BE2C (cell line): ENCODE measurements around the gene CASP12. TPM values are rescaled to one million over a fixed set of nuclear protein-coding genes. Genes with fewer than 3 reads are reported as not detected.
"Not testable (repeated sequence)": the region's sequence is repeated elsewhere in the genome, so short reads cannot be mapped to it uniquely, and the experiment has no call there.

ENCODE experiments used
- DNase-seq: peaks from one replicate; pipeline ENCODE4 v3.0.0-alpha.2; 2020
- H3K27me3 ChIP-seq: fragments of 250-450 bp; sonication (Bioruptor Pico); 2 replicates; pipeline ENCODE4 v1.5.1; 2020; ENCODE audit warnings: mild to moderate bottlenecking
- H3K36me3 ChIP-seq: fragments of 250-450 bp; sonication (Bioruptor Pico); 2 replicates; pipeline ENCODE4 v1.5.1; 2020; ENCODE audit warnings: mild to moderate bottlenecking
- H3K4me1 ChIP-seq: fragments of 250-450 bp; sonication (Bioruptor Pico); 2 replicates; pipeline ENCODE4 v1.5.1; 2020
- H3K4me3 ChIP-seq: 2 replicates; pipeline ENCODE4 v1.5.1; 2011; ENCODE audit warnings: low read depth, low read length
- H3K9me3 ChIP-seq: fragments of 250-450 bp; sonication (Bioruptor Pico); 2 replicates; pipeline ENCODE4 v1.5.1; 2020
- polyA plus RNA-seq: library from polyadenylated mRNA; unstranded; fragments of >200 nt; gene quantifications from one replicate; pipeline ENCODE4 v1.2.1, GENCODE V29; 2012; ENCODE audit warnings: low read depth, missing spikeins; ENCODE audit not compliant: insufficient read length, insufficient read depth
- TF ChIP-seq, protein P1 (sequence below): IDR thresholded peaks from 2 replicates; pipeline ENCODE4 v1.5.1; 2012; ENCODE audit warnings: mild to moderate bottlenecking, low read depth, low read length

The CASP12 gene
- polyA plus RNA-seq = not detected

GRCh38 chr11:104897891-104898684 is at the start of gene CASP12:
Gene CASP12, minus strand, starts transcription at chr11:104898460.
- TF ChIP-seq, protein P1, sequence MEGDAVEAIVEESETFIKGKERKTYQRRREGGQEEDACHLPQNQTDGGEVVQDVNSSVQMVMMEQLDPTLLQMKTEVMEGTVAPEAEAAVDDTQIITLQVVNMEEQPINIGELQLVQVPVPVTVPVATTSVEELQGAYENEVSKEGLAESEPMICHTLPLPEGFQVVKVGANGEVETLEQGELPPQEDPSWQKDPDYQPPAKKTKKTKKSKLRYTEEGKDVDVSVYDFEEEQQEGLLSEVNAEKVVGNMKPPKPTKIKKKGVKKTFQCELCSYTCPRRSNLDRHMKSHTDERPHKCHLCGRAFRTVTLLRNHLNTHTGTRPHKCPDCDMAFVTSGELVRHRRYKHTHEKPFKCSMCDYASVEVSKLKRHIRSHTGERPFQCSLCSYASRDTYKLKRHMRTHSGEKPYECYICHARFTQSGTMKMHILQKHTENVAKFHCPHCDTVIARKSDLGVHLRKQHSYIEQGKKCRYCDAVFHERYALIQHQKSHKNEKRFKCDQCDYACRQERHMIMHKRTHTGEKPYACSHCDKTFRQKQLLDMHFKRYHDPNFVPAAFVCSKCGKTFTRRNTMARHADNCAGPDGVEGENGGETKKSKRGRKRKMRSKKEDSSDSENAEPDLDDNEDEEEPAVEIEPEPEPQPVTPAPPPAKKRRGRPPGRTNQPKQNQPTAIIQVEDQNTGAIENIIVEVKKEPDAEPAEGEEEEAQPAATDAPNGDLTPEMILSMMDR = no peak
- Histone ChIP-seq H3K9me3 (no peaks in the 10 kb centered on the region), H3K27me3 (no peaks in the 10 kb centered on the region), H3K36me3 (no peaks in the 10 kb centered on the region), H3K4me1 (no peaks in the 10 kb centered on the region), H3K4me3 (no peak within 1 kb of the TSS)
- no peak for DNase-seq

DNA sequence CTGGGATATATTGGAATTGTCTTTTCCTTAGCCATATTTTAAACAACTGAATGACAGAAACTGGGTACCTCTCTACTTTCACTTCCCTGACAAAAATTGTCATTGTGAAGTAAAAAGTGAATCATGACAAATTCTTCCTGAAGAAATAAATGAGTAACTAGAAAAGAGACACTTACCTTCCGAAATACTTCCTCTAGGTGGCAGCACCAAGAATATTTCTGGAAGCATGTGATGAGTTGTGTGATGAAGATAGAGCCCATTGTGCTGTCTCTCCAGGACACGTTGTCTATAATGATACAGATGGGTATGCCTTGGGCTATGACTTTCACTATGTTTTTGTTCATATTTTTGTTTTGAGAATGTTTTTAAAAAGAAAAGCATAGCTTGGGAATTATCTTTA is 48.6 kb upstream of the CASP12 start:
- TF ChIP-seq, protein P1 = peak; percentile 65
- no peaks in the 10 kb centered on the region for H3K27me3 ChIP-seq
- no peak overlapping the region for H3K4me3 ChIP-seq
- no peaks in the 10 kb centered on the region for H3K9me3 ChIP-seq
- peak; percentile 40 for DNase-seq
- no peaks in the 10 kb centered on the region for H3K4me1 ChIP-seq
- no peaks in the 10 kb centered on the region for H3K36me3 ChIP-seq

DNA sequence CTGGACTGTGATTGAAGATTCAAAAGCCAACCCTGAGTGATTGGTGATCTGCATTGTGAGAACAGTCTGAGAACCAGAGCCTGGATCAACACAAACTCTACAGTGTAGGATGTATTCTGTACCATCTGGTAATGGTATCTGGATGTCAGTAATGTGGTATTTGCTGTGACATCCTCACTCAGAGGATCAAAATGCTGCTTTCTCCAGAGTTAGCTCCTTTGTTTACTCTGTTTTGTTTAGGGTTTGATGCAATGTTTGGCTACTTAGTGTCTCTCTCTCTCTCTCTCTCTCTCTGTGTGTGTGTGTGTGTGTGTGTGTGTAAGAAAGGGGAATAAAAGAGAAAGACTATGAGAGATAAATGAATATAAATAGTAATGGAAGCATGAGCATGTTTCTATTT is 45.8 kb upstream of the CASP12 start:
- Histone ChIP-seq H3K9me3 (no peaks in the 10 kb centered on the region), H3K4me3 (no peak overlapping the region), H3K27me3 (no peaks in the 10 kb centered on the region), H3K36me3 (no peaks in the 10 kb centered on the region), H3K4me1 (no peaks in the 10 kb centered on the region)
- TF ChIP-seq, protein P1 = no peak
- no peak for DNase-seq

- no peaks in the 10 kb centered on the region for H3K4me1 ChIP-seq
- no peaks in the 10 kb centered on the region for H3K36me3 ChIP-seq
- H3K4me3 ChIP-seq = no peak overlapping the region
- H3K27me3 ChIP-seq = no peaks in the 10 kb centered on the region
- H3K9me3 ChIP-seq = no peaks in the 10 kb centered on the region
- no peak for DNase-seq
- TF ChIP-seq, protein P1 = no peak
These were observed 45.3 kb upstream of the CASP12 start for GRCh38 chr11:104943561-104943960.

- H3K9me3 ChIP-seq = peaks cover 5% of the 10 kb centered on the region; the same call in 1 of the 2 replicates
- no peaks in the 10 kb centered on the region for H3K4me1 ChIP-seq
- H3K27me3 ChIP-seq = no peaks in the 10 kb centered on the region
- TF ChIP-seq, protein P1 = no peak
- DNase-seq = no peak
- no peak overlapping the region for H3K4me3 ChIP-seq
- no peaks in the 10 kb centered on the region for H3K36me3 ChIP-seq
These were observed 36.3 kb upstream of the CASP12 start for GRCh38 chr11:104934594-104934993.

- not testable (repeated sequence) for DNase-seq, H3K4me1 ChIP-seq, H3K9me3 ChIP-seq, H3K4me3 ChIP-seq, H3K27me3 ChIP-seq, H3K36me3 ChIP-seq
These were observed 35.8 kb upstream of the CASP12 start for GRCh38 chr11:104934073-104934472.
